Smooth muscle cell (in vitro differentiated cells): Measurements from ENCODE around the gene MAP7D3. TPM values are rescaled to one million over a fixed set of nuclear protein-coding genes. Genes with fewer than 3 reads are reported as not detected.

Experiments used
- DNase-seq: peaks from one replicate; lab custom pipeline; 2025; ENCODE audit not compliant: unreplicated experiment; lab: John Stamatoyannopoulos, UW
- H2AFZ ChIP-seq: fragments of 200-600 bp; sonication (generic); 2 replicates; pipeline ENCODE4 v1.6.0; 2016; ENCODE audit warnings: antibody characterized with exemption, low read depth, mild to moderate bottlenecking
- H3F3A ChIP-seq: fragments of 200-600 bp; sonication (generic); 2 replicates; pipeline ENCODE4 v1.6.0; 2017; ENCODE audit warnings: antibody characterized with exemption, low read depth
- H3K27ac ChIP-seq: fragments of 200-600 bp; sonication (generic); 2 replicates; pipeline ENCODE4 v1.5.1; 2016; ENCODE audit warnings: low read depth, mild to moderate bottlenecking
- H3K27me3 ChIP-seq: fragments of 200-600 bp; sonication (generic); 2 replicates; pipeline ENCODE4 v1.6.1; 2016; ENCODE audit warnings: low read depth, mild to moderate bottlenecking
- H3K36me3 ChIP-seq: fragments of 200-600 bp; sonication (generic); 2 replicates; pipeline ENCODE4 v1.5.1; 2016; ENCODE audit warnings: low read depth
- H3K4me1 ChIP-seq: fragments of 200-600 bp; sonication (generic); 2 replicates; pipeline ENCODE4 v1.5.1; 2016; ENCODE audit warnings: low read depth
- H3K4me2 ChIP-seq: fragments of 200-600 bp; sonication (generic); 2 replicates; pipeline ENCODE4 v1.6.0; 2016; ENCODE audit warnings: mild to moderate bottlenecking
- H3K4me3 ChIP-seq: fragments of 200-600 bp; sonication (generic); 2 replicates; pipeline ENCODE4 v1.5.1; 2016; ENCODE audit warnings: mild to moderate bottlenecking
- H3K79me2 ChIP-seq: fragments of 200-600 bp; sonication (generic); 2 replicates; pipeline ENCODE4 v1.6.0; 2016; ENCODE audit warnings: low read depth, mild to moderate bottlenecking
- H3K9ac ChIP-seq: fragments of 200-600 bp; sonication (generic); 2 replicates; pipeline ENCODE4 v1.6.0; 2016; ENCODE audit warnings: low read depth
- H3K9me3 ChIP-seq: fragments of 200-600 bp; sonication (generic); replicated peaks from 2 replicates; pipeline ENCODE4 v1.5.1; 2016; ENCODE audit warnings: low read depth
- H4K20me1 ChIP-seq: fragments of 200-600 bp; sonication (generic); 2 replicates; pipeline ENCODE4 v1.6.0; 2016; ENCODE audit warnings: low read depth
- WGBS: methylation state at CpG from one replicate; pipeline ENCODE4 v1.1.7; 2016; ENCODE audit warnings: low lambda C conversion rate; 5-methylcytosine and 5-hydroxymethylcytosine counted together
- polyA plus RNA-seq: library from polyadenylated mRNA; unstranded; fragments of >200 nt; fragmentation: Nextera tagmentation; extraction: Ambion mirVana; gene quantifications from 2 replicates; pipeline ENCODE4 v1.2.1, GENCODE V29; 2016
- total RNA-seq: library from RNA; depleted of rRNA; stranded (reverse); fragments of >200 nt; gene quantifications from 2 replicates; pipeline ENCODE4 v1.2.3, GENCODE V29; 2014
- TF ChIP-seq, protein P1 (sequence below): fragments of 200-600 bp; sonication (generic); IDR thresholded peaks from 2 replicates; pipeline ENCODE4 v1.5.1; 2017; ENCODE audit warnings: borderline replicate concordance, mild to moderate bottlenecking, antibody characterized with exemption; ENCODE audit not compliant: insufficient read depth, poor library complexity, severe bottlenecking

MAP7D3 gene
- total and polyA plus RNA-seq, 2 experiments from 2014 or later: 8.1 to 9.3 TPM

DNA sequence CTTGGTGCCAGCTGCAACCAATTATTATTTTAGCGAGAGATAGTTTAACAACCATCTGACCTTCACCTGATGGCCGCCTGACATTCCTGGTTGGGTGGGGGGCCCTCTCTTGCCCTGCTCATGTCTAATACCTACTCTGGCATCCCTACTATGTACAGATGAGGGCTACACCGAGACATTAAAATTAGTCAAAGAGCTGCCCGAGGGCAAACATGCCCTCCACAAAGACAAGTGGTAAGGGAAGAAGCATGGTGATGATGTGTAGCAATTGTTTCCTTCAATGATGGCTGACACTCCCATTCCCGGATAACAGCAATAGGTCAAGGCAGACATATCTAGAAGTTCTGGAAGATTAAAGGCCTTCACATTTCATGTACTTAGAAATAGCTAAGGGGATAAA is 49.6 kb downstream of the MAP7D3 start:
- no peak overlapping the region for H2AFZ ChIP-seq
- H3K4me3 ChIP-seq: no peak overlapping the region
- H3K9ac ChIP-seq: no peak overlapping the region
- H3F3A ChIP-seq: no peaks in the 10 kb centered on the region
- TF ChIP-seq, protein P1, sequence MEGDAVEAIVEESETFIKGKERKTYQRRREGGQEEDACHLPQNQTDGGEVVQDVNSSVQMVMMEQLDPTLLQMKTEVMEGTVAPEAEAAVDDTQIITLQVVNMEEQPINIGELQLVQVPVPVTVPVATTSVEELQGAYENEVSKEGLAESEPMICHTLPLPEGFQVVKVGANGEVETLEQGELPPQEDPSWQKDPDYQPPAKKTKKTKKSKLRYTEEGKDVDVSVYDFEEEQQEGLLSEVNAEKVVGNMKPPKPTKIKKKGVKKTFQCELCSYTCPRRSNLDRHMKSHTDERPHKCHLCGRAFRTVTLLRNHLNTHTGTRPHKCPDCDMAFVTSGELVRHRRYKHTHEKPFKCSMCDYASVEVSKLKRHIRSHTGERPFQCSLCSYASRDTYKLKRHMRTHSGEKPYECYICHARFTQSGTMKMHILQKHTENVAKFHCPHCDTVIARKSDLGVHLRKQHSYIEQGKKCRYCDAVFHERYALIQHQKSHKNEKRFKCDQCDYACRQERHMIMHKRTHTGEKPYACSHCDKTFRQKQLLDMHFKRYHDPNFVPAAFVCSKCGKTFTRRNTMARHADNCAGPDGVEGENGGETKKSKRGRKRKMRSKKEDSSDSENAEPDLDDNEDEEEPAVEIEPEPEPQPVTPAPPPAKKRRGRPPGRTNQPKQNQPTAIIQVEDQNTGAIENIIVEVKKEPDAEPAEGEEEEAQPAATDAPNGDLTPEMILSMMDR: no peak
- H3K79me2 ChIP-seq: no peaks in the 10 kb centered on the region
- no peak overlapping the region for H3K4me2 ChIP-seq
- H3K9me3 ChIP-seq: no peaks in the 10 kb centered on the region
- no peaks in the 10 kb centered on the region for H3K27me3 ChIP-seq
- no peaks in the 10 kb centered on the region for H3K36me3 ChIP-seq
- no peaks in the 10 kb centered on the region for H3K4me1 ChIP-seq
- 84% methylated on average over 5 of the region's 5 CpGs for WGBS
- no peak overlapping the region for H3K27ac ChIP-seq
- no peaks in the 10 kb centered on the region for H4K20me1 ChIP-seq
- DNase-seq: no peak

DNA sequence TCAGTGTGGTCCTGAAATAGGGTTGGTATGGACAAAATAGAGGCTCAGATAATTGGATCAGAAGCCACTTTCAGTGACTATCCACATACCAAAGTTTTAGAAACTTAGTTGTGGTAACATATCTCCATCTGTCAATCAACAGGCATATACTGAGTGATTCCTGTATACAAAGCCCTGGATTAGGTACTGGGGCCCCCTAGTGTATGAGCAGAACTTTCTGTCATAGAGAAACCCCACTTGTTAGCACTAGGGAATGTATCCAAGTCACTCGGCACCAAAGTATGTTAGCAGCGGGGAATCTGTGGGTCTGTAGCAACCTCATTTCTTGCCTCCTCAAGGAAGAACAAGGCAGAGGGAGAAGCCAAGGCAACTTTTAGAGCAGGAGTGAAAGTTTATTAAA is 50.7 kb downstream of the MAP7D3 start:
- H3K27me3 ChIP-seq: no peaks in the 10 kb centered on the region
- no peaks in the 10 kb centered on the region for H3K36me3 ChIP-seq
- H3K4me2 ChIP-seq: no peak overlapping the region
- 74% methylated on average over 2 of the region's 2 CpGs for WGBS
- TF ChIP-seq, protein P1: no peak
- no peak for DNase-seq
- no peak overlapping the region for H3K9ac ChIP-seq
- H3K4me1 ChIP-seq: no peaks in the 10 kb centered on the region
- H3K27ac ChIP-seq: no peak overlapping the region
- no peaks in the 10 kb centered on the region for H3K9me3 ChIP-seq
- H3K79me2 ChIP-seq: no peaks in the 10 kb centered on the region
- H3F3A ChIP-seq: no peaks in the 10 kb centered on the region
- no peak overlapping the region for H2AFZ ChIP-seq
- no peak overlapping the region for H3K4me3 ChIP-seq
- no peaks in the 10 kb centered on the region for H4K20me1 ChIP-seq

DNA sequence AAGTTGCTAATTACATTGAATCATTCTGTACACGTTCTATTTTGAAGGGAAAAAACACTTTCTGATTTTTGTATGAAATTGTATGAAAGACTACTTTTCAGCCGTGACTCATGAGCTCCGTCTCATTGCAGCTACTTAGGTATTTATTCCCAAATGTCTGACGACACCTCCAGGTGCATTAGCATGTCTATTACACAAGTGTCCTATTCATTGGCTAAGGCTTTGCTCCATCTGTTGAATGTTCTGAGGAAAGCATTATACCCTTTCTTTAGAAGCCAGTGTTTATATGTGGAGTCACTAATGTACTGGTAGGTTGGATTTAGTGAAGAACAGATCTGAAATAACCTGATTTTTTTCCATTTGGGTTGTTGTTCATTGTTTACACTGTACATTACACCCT is 51.8 kb downstream of the MAP7D3 start:
- H3K79me2 ChIP-seq: no peaks in the 10 kb centered on the region
- H3K9me3 ChIP-seq: no peaks in the 10 kb centered on the region
- H2AFZ ChIP-seq: no peak overlapping the region
- no peaks in the 10 kb centered on the region for H3F3A ChIP-seq
- TF ChIP-seq, protein P1: no peak
- no peak overlapping the region for H3K4me3 ChIP-seq
- H3K36me3 ChIP-seq: no peaks in the 10 kb centered on the region
- H4K20me1 ChIP-seq: no peaks in the 10 kb centered on the region
- no peak overlapping the region for H3K4me2 ChIP-seq
- H3K27ac ChIP-seq: no peak overlapping the region
- DNase-seq: no peak
- H3K27me3 ChIP-seq: no peaks in the 10 kb centered on the region
- no peaks in the 10 kb centered on the region for H3K4me1 ChIP-seq
- WGBS: 61% methylated on average over 4 of the region's 4 CpGs
- no peak overlapping the region for H3K9ac ChIP-seq

DNA sequence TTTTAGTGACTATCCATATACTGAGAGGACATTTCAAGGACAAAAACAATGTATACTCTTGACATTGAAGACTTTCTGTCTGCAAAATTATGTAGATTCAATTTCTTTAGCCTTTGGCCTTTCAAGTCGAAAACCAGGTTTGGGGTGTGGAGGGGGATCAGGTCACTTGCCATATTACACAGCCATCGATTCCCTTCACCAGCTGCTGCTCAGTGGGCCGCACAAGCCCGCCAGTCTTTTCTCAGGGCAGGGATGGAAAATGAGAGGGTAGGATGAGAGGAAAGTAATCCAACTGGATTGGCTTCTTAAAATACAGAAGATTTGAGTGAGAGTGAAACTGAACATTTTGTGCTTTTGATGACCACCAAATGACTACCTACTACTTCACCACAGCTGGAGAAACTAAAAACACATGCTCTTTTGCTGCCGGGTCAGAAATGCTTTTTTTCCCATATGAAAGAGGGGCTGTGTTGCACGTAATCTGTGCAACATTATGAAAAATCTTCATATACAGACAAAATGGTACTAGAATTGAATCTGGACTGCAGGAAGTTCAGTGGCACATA is 52.4 kb downstream of the MAP7D3 start:
- Histone ChIP-seq H3K4me3 (no peak overlapping the region), H3K4me2 (no peak overlapping the region), H3K27me3 (no peaks in the 10 kb centered on the region), H3K9me3 (no peaks in the 10 kb centered on the region), H3K79me2 (no peaks in the 10 kb centered on the region), H3K36me3 (no peaks in the 10 kb centered on the region), H2AFZ (no peak overlapping the region), H3K27ac (no peak overlapping the region), H3K9ac (no peak overlapping the region), H3K4me1 (no peaks in the 10 kb centered on the region), H4K20me1 (no peaks in the 10 kb centered on the region), H3F3A (no peaks in the 10 kb centered on the region)
- no peak for DNase-seq
- 78% methylated on average over 6 of the region's 6 CpGs for WGBS
- TF ChIP-seq, protein P1: no peak
